ENCODE results near the gene PTCH2. TPM values are rescaled to one million over a fixed set of nuclear protein-coding genes. Genes with fewer than 3 reads are reported as not detected.

Gene PTCH2
- total and polyA plus RNA-seq, 5 donors from 2014 or later: 0.05 to 0.94 (median 0.13) TPM; not detected in 2

GRCh38 chr1:44822131-44822701 is 20.8 kb downstream of the PTCH2 start:
- Mint-ChIP-seq H3K4me1 (peaks cover 11 to 43% (median 28%) of the 10 kb centered on the region in 4 donors), H3K27ac (no peak overlapping the region), H3K9me3 (peaks cover 0 to 2% (median 0%) of the 10 kb centered on the region in 7 donors), H3K36me3 (no peaks in the 10 kb centered on the region), H3K27me3 (no peaks in the 10 kb centered on the region), H3K4me3 (peak overlapping the region in 1 of 4 donors; percentile 71)
- no peak overlapping the region for H3K4me3 ChIP-seq (ENCODE audit: low read depth, low read length)
- peaks cover 18% of the 10 kb centered on the region for H3K4me1 ChIP-seq (ENCODE audit: control insufficient read depth, insufficient read depth, low read length, poor library complexity, severe bottlenecking)
- no peak for ATAC-seq (ENCODE audit: low read depth in 2 of 2)
- no peak for DNase-seq
- H3K36me3 ChIP-seq (ENCODE audit: control insufficient read depth, insufficient read depth, low read length): no peaks in the 10 kb centered on the region
- H3K27ac ChIP-seq (ENCODE audit: insufficient read depth, low read length, poor library complexity, severe bottlenecking): no peak overlapping the region
- no peaks in the 10 kb centered on the region for H3K9me3 ChIP-seq (ENCODE audit: control insufficient read depth in 2 of 2, low read length in 2 of 2)
- H3K27me3 ChIP-seq (ENCODE audit: control insufficient read depth, insufficient read depth, low read length): no peaks in the 10 kb centered on the region

DNA sequence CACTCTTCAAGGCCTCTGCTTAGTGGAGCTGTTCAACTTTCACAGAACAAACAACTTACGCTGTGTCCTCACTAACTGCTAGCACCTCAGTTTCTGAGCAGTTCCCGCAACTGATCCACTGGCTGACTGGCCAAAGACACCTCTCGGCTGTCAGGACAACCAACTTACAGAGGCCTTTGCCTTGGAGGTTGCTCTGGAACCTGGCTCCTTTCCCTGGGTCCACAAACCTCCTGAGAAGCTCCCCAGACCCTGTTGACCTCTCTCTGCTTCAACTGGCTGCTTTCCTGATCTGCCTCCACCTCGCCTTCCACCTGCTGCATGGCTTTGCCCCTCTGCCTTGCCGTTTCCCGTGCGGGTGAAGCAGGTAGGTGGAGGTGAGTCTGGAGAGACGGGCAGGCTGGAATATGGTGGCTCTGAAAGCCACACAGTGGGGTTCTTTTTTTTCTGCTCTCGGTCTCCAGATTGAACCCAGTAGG is 21.8 kb downstream of the PTCH2 start:
- no peak overlapping the region for H3K27ac ChIP-seq (ENCODE audit: insufficient read depth, low read length, poor library complexity, severe bottlenecking)
- Mint-ChIP-seq H3K4me3 (peak overlapping the region; percentile 66 to 97 (median 92)), H3K4me1 (peaks cover 11 to 43% (median 32%) of the 10 kb centered on the region in 4 donors), H3K27me3 (no peaks in the 10 kb centered on the region), H3K36me3 (no peaks in the 10 kb centered on the region), H3K27ac (peak overlapping the region in 2 of 3 donors; percentile 100), H3K9me3 (peaks cover 0 to 2% (median 0%) of the 10 kb centered on the region in 7 donors)
- no peaks in the 10 kb centered on the region for H3K36me3 ChIP-seq (ENCODE audit: control insufficient read depth, insufficient read depth, low read length)
- H3K4me1 ChIP-seq (ENCODE audit: control insufficient read depth, insufficient read depth, low read length, poor library complexity, severe bottlenecking): peaks cover 18% of the 10 kb centered on the region
- H3K9me3 ChIP-seq (ENCODE audit: control insufficient read depth in 2 of 2, low read length in 2 of 2): no peaks in the 10 kb centered on the region
- ATAC-seq (ENCODE audit: low read depth in 2 of 2): no peak
- no peaks in the 10 kb centered on the region for H3K27me3 ChIP-seq (ENCODE audit: control insufficient read depth, insufficient read depth, low read length)
- no peak for DNase-seq
- H3K4me3 ChIP-seq (ENCODE audit: low read depth, low read length): no peak overlapping the region

DNA sequence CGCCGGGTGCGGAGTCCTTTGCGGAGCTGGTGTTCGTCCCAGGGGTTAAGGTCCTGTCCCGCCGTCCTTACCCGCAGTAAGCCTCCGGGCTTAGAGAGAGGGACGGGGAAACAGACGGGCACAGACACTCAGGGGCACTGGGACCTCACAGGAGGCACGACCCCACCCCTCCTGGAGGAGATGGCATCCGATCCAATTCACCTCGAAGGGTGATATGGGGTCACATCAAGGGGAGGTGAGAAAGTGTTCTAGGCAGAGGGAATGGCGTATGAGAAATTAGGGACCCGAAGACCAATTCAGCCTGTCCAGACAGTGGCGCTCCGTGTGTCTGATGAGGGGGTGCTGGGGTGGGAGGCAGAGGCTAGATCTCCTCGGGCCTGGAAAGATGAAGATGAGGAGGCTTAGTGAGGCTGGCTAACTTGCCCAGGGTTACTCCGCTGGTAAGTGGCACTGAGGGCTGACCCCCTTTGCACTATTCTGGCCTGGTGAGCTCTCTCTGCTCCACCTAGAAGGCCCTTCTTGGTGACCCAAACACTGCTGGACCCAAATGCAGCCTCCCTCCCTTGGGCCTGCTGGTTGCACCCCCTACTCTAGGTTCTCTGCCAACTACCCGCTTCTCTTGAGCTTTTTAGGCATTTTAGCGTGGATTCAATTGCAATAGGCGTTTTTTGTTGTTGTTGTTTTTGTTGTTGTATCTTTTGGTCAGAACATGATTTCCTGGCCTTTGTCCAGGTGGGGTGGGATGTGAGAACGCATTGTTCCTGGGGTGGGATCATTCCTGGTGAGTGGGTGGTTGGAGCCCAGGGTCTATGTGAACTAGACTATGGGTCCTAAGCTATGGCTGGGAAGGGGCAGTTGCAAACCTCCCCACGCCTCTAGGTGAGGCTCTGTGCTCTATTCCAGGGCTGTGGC is 22.5 kb downstream of the PTCH2 start:
- H3K27ac ChIP-seq (ENCODE audit: insufficient read depth, low read length, poor library complexity, severe bottlenecking): peak overlapping the region; percentile 96
- Mint-ChIP-seq H3K4me3 (peak overlapping the region; percentile 92 to 97 (median 94)), H3K36me3 (no peaks in the 10 kb centered on the region), H3K27me3 (no peaks in the 10 kb centered on the region), H3K27ac (peak overlapping the region; percentile 100), H3K4me1 (peaks cover 12 to 44% (median 32%) of the 10 kb centered on the region in 4 donors), H3K9me3 (peaks cover 0 to 2% (median 0%) of the 10 kb centered on the region in 7 donors)
- peaks cover 18% of the 10 kb centered on the region for H3K4me1 ChIP-seq (ENCODE audit: control insufficient read depth, insufficient read depth, low read length, poor library complexity, severe bottlenecking)
- H3K4me3 ChIP-seq (ENCODE audit: low read depth, low read length): peak overlapping the region; percentile 92
- H3K36me3 ChIP-seq (ENCODE audit: control insufficient read depth, insufficient read depth, low read length): no peaks in the 10 kb centered on the region
- ATAC-seq (ENCODE audit: low read depth in 2 of 2): no peak
- H3K9me3 ChIP-seq (ENCODE audit: control insufficient read depth in 2 of 2, low read length in 2 of 2): no peaks in the 10 kb centered on the region
- no peaks in the 10 kb centered on the region for H3K27me3 ChIP-seq (ENCODE audit: control insufficient read depth, insufficient read depth, low read length)
- DNase-seq: no peak

- peaks cover 0 to 4% (median 0%) of the 10 kb centered on the region in 7 donors for H3K9me3 Mint-ChIP-seq
- H3K4me1 Mint-ChIP-seq: peaks cover 20 to 53% (median 36%) of the 10 kb centered on the region in 4 donors
- Histone ChIP-seq H3K4me1 (ENCODE audit: control insufficient read depth, insufficient read depth, low read length, poor library complexity, severe bottlenecking) (peaks cover 18% of the 10 kb centered on the region), H3K4me3 (ENCODE audit: low read depth, low read length) (peak overlapping the region; percentile 92), H3K27me3 (ENCODE audit: control insufficient read depth, insufficient read depth, low read length) (no peaks in the 10 kb centered on the region), H3K36me3 (ENCODE audit: control insufficient read depth, insufficient read depth, low read length) (no peaks in the 10 kb centered on the region), H3K9me3 (ENCODE audit: control insufficient read depth in 2 of 2, low read length in 2 of 2) (no peaks in the 10 kb centered on the region), H3K27ac (ENCODE audit: insufficient read depth, low read length, poor library complexity, severe bottlenecking) (peak overlapping the region; percentile 96)
- no peaks in the 10 kb centered on the region for H3K27me3 Mint-ChIP-seq
- no peaks in the 10 kb centered on the region for H3K36me3 Mint-ChIP-seq
- H3K4me3 Mint-ChIP-seq: peak overlapping the region; percentile 92 to 97 (median 94)
- DNase-seq (peak; percentile 69 to 89 (median 89)), ATAC-seq (ENCODE audit: low read depth in 2 of 2) (peak; percentile 79 to 82)
- H3K27ac Mint-ChIP-seq: peak overlapping the region; percentile 100
These were observed 23.3 kb downstream of the PTCH2 start for GRCh38 chr1:44819608-44820327.

- H3K4me1 ChIP-seq (ENCODE audit: control insufficient read depth, insufficient read depth, low read length, poor library complexity, severe bottlenecking): peaks cover 20% of the 10 kb centered on the region
- H3K9me3 ChIP-seq (ENCODE audit: control insufficient read depth in 2 of 2, low read length in 2 of 2): no peaks in the 10 kb centered on the region
- Mint-ChIP-seq H3K36me3 (no peaks in the 10 kb centered on the region), H3K27ac (peak overlapping the region; percentile 100), H3K27me3 (no peaks in the 10 kb centered on the region), H3K4me1 (peaks cover 21 to 56% (median 37%) of the 10 kb centered on the region in 4 donors), H3K9me3 (peaks cover 0 to 4% (median 0%) of the 10 kb centered on the region in 7 donors), H3K4me3 (peak overlapping the region; percentile 92 to 97 (median 94))
- peak overlapping the region; percentile 96 for H3K27ac ChIP-seq (ENCODE audit: insufficient read depth, low read length, poor library complexity, severe bottlenecking)
- DNase-seq (no peak), ATAC-seq (ENCODE audit: low read depth in 2 of 2) (no peak)
- H3K27me3 ChIP-seq (ENCODE audit: control insufficient read depth, insufficient read depth, low read length): no peaks in the 10 kb centered on the region
- H3K4me3 ChIP-seq (ENCODE audit: low read depth, low read length): peak overlapping the region; percentile 92
- H3K36me3 ChIP-seq (ENCODE audit: control insufficient read depth, insufficient read depth, low read length): no peaks in the 10 kb centered on the region
These were observed 23.9 kb downstream of the PTCH2 start for GRCh38 chr1:44819196-44819607.

DNA sequence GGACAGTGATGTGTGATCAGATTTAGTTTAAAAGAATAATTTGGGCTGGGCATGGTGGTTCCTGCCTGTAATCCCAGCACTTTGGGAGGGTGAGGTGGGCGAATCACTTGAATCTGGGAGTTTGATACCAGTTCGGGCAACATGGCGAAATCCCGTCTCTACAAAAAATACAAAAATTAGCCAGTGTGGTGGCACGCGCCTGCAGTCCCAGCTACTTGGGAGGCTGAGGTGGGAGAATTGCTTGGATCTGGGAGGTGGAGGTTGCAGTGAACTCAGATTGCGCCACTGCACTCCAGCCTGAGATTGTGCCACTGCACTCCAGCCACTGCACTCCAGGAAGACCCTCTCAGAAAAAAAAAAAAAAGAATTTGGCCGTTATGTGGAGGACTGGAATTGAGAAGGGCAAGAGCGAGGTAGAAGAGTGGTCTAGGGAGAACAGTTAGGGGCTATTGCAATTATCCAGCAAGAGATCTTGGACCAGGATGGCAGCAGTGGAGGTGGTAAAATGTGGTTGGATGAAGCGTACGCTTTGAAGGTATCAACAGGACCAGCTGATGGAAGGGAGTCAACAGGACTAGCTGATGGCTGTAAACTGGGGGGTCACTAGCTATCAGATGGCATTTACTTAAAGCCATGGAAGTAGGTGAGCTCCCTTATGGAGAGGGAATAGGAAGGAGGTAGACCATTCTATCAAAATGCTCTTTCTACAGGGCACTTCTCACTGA is 25.1 kb downstream of the PTCH2 start:
- Histone ChIP-seq H3K27me3 (ENCODE audit: control insufficient read depth, insufficient read depth, low read length) (no peaks in the 10 kb centered on the region), H3K4me1 (ENCODE audit: control insufficient read depth, insufficient read depth, low read length, poor library complexity, severe bottlenecking) (peaks cover 33% of the 10 kb centered on the region), H3K36me3 (ENCODE audit: control insufficient read depth, insufficient read depth, low read length) (no peaks in the 10 kb centered on the region), H3K4me3 (ENCODE audit: low read depth, low read length) (no peak overlapping the region), H3K27ac (ENCODE audit: insufficient read depth, low read length, poor library complexity, severe bottlenecking) (no peak overlapping the region), H3K9me3 (ENCODE audit: control insufficient read depth in 2 of 2, low read length in 2 of 2) (no peaks in the 10 kb centered on the region)
- DNase-seq (no peak), ATAC-seq (ENCODE audit: low read depth in 2 of 2) (no peak)
- Mint-ChIP-seq H3K36me3 (no peaks in the 10 kb centered on the region), H3K4me3 (peak overlapping the region; percentile 61 to 97 (median 92)), H3K27ac (peak overlapping the region in 2 of 3 donors; percentile 96 to 100), H3K27me3 (no peaks in the 10 kb centered on the region), H3K9me3 (peaks cover 0 to 5% (median 0%) of the 10 kb centered on the region in 7 donors), H3K4me1 (peaks cover 21 to 63% (median 41%) of the 10 kb centered on the region in 4 donors)

DNA sequence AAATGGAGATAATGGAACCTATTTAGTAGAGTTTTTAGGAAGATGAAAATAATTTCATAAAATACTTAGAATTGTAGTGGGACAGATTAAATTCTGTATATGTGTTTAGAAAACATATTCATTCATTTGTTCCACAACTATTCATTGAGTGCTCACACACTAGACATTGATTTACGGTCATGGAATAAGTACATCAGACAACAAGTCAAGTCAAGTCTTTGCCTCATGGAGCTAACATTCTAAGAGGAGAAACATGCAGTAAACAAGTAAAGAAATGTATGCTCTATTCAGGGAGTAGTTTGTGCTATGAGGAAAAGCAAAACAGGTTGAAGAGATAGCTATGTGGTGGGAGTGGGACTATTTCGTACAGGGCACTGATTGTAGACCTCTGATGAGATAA is 25.7 kb downstream of the PTCH2 start:
- no peaks in the 10 kb centered on the region for H3K36me3 ChIP-seq (ENCODE audit: control insufficient read depth, insufficient read depth, low read length)
- H3K4me3 ChIP-seq (ENCODE audit: low read depth, low read length): no peak overlapping the region
- no peaks in the 10 kb centered on the region for H3K27me3 ChIP-seq (ENCODE audit: control insufficient read depth, insufficient read depth, low read length)
- no peaks in the 10 kb centered on the region for H3K27me3 Mint-ChIP-seq
- H3K4me1 ChIP-seq (ENCODE audit: control insufficient read depth, insufficient read depth, low read length, poor library complexity, severe bottlenecking): peaks cover 38% of the 10 kb centered on the region
- H3K9me3 Mint-ChIP-seq: peaks cover 0 to 5% (median 0%) of the 10 kb centered on the region in 7 donors
- no peaks in the 10 kb centered on the region for H3K36me3 Mint-ChIP-seq
- peaks cover 21 to 67% (median 41%) of the 10 kb centered on the region in 4 donors for H3K4me1 Mint-ChIP-seq
- DNase-seq: no peak
- no peak for ATAC-seq (ENCODE audit: low read depth in 2 of 2)
- peak overlapping the region in 2 of 3 donors; percentile 96 to 100 for H3K27ac Mint-ChIP-seq
- H3K4me3 Mint-ChIP-seq: peak overlapping the region; percentile 21 to 92 (median 76)
- H3K27ac ChIP-seq (ENCODE audit: insufficient read depth, low read length, poor library complexity, severe bottlenecking): no peak overlapping the region
- no peaks in the 10 kb centered on the region for H3K9me3 ChIP-seq (ENCODE audit: control insufficient read depth in 2 of 2, low read length in 2 of 2)

Data from CD4-positive, CD25-positive, alpha-beta regulatory T cell (primary cell).